ENCODE results near the gene ACADL.

ACADL gene

GRCh38 chr2:210170196-210170445, 55.1 kb downstream of the ACADL start:
- no peak for DNase-seq (ENCODE audit: low read depth in 2 of 2)

GRCh38 chr2:210169516-210170195, 55.6 kb downstream of the ACADL start:
- no peak for DNase-seq (ENCODE audit: low read depth in 2 of 2)

GRCh38 chr2:210167227-210167626, 58.0 kb downstream of the ACADL start:
- DNase-seq (ENCODE audit: low read depth in 2 of 2): no peak

- DNase-seq (ENCODE audit: low read depth in 2 of 2): no peak
Observed at GRCh38 chr2:210162466-210163124, 62.7 kb downstream of the ACADL start.

- DNase-seq (ENCODE audit: low read depth in 2 of 2): no peak
Observed at GRCh38 chr2:210159059-210159458, 66.2 kb downstream of the ACADL start.

- DNase-seq (ENCODE audit: low read depth in 2 of 2): no peak
Observed at GRCh38 chr2:210158236-210158635, 67.0 kb downstream of the ACADL start.

- no peak for DNase-seq (ENCODE audit: low read depth in 2 of 2)
Observed at GRCh38 chr2:210157526-210157925, 67.7 kb downstream of the ACADL start.

- no peak for DNase-seq (ENCODE audit: low read depth in 2 of 2)
Observed at GRCh38 chr2:210147614-210148013, 77.6 kb downstream of the ACADL start.

All from stimulated activated CD4-positive, alpha-beta T cell treated with anti-CD3 and anti-CD28 coated beads, Interleukin-1b, Interleukin-23, amount 100 ng/mL, for 4 hours (primary cell).